Measurements from ENCODE around the gene STRN.
"Not testable (repeated sequence)": the region's sequence is repeated elsewhere in the genome, so short reads cannot be mapped to it uniquely, and the experiment has no call there.

Gene STRN

GRCh38 chr2:36966370-36967235, at the start of gene STRN:
STRN (minus strand) TSS chr2:36966536; CDS start chr2:36966463, 73 bp downstream.
- peak within 1 kb of the TSS; percentile 90 for H3K27ac Mint-ChIP-seq
- peak within 1 kb of the TSS; percentile 98 for H3K4me3 Mint-ChIP-seq
- no peaks in the 10 kb centered on the region for H3K27me3 Mint-ChIP-seq
- ATAC-seq: peak; percentile 98
- no peaks in the 10 kb centered on the region for H3K9me3 Mint-ChIP-seq
- H3K36me3 Mint-ChIP-seq: peaks cover 16% of the 10 kb centered on the region
- peaks cover 44% of the 10 kb centered on the region for H3K4me1 Mint-ChIP-seq

GRCh38 chr2:37013315-37013641, 46.9 kb upstream of the STRN start:
- Mint-ChIP-seq H3K36me3 (peaks cover 50% of the 10 kb centered on the region), H3K4me3 (no peak overlapping the region), H3K27me3 (no peaks in the 10 kb centered on the region), H3K27ac (peak overlapping the region; percentile 72), H3K9me3 (no peaks in the 10 kb centered on the region), H3K4me1 (peaks cover 27% of the 10 kb centered on the region)
- peak; percentile 56 for ATAC-seq

GRCh38 chr2:37011130-37011529, 44.8 kb upstream of the STRN start:
- peak; percentile 68 for ATAC-seq
- H3K9me3 Mint-ChIP-seq: no peaks in the 10 kb centered on the region
- H3K4me3 Mint-ChIP-seq: peak overlapping the region; percentile 34
- H3K27me3 Mint-ChIP-seq: no peaks in the 10 kb centered on the region
- H3K4me1 Mint-ChIP-seq: peaks cover 27% of the 10 kb centered on the region
- H3K27ac Mint-ChIP-seq: peak overlapping the region; percentile 32
- H3K36me3 Mint-ChIP-seq: peaks cover 41% of the 10 kb centered on the region

DNA sequence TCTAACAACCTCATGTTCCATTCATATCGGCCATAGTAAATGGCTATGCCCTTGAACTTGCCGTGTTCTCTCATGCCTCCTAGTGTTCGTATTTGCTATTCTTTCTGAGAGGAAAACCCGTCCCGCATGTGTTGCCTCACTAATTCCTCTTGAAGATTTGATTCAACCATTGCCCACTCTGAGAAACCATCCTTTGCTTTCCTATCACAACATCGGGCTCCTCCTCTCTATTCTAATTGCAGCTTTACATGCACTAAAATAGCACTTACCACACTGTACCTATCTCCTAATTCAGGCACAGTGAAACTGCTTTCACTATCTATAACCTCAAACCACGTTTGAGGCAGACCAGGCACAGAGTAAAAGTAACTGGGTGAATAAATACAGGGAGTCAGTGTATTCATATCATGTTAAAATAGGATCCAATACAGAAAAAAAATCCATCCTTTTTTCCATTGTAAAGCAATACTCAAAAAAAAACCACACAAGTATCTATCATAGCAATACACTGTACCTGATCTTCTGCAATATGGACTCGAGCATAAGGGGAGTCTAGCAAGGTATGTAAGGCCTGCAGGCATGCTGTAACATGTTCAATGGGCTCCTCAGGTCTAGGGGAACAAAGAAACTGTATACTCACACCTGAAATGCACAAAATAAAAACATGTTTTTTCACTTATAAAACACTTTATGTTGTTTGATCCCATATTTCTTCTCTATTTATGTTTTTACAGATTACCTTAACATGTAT, 39.0 kb upstream of the STRN start:
- H3K27me3 Mint-ChIP-seq: no peaks in the 10 kb centered on the region
- peak overlapping the region; percentile 82 for H3K27ac Mint-ChIP-seq
- no peaks in the 10 kb centered on the region for H3K9me3 Mint-ChIP-seq
- peaks cover 53% of the 10 kb centered on the region for H3K36me3 Mint-ChIP-seq
- peak overlapping the region; percentile 70 for H3K4me3 Mint-ChIP-seq
- ATAC-seq: peak; percentile 86
- peaks cover 23% of the 10 kb centered on the region for H3K4me1 Mint-ChIP-seq

GRCh38 chr2:37000988-37001556, 34.7 kb upstream of the STRN start:
- Mint-ChIP-seq H3K27me3 (no peaks in the 10 kb centered on the region), H3K4me1 (peaks cover 16% of the 10 kb centered on the region), H3K4me3 (no peak overlapping the region), H3K36me3 (peaks cover 51% of the 10 kb centered on the region), H3K9me3 (no peaks in the 10 kb centered on the region), H3K27ac (no peak overlapping the region)
- ATAC-seq: no peak

- peaks cover 12% of the 10 kb centered on the region for H3K4me1 Mint-ChIP-seq
- H3K27me3 Mint-ChIP-seq: no peaks in the 10 kb centered on the region
- no peaks in the 10 kb centered on the region for H3K9me3 Mint-ChIP-seq
- no peak overlapping the region for H3K4me3 Mint-ChIP-seq
- peaks cover 49% of the 10 kb centered on the region for H3K36me3 Mint-ChIP-seq
- ATAC-seq: no peak
- H3K27ac Mint-ChIP-seq: no peak overlapping the region
Observed at GRCh38 chr2:37000318-37000717, 34.0 kb upstream of the STRN start.

GRCh38 chr2:36999416-36999815, 33.1 kb upstream of the STRN start:
- ATAC-seq, H3K27me3 Mint-ChIP-seq, H3K27ac Mint-ChIP-seq, H3K4me1 Mint-ChIP-seq, H3K4me3 Mint-ChIP-seq, H3K9me3 Mint-ChIP-seq: not testable (repeated sequence)
- peaks cover 40% of the 10 kb centered on the region for H3K36me3 Mint-ChIP-seq

DNA sequence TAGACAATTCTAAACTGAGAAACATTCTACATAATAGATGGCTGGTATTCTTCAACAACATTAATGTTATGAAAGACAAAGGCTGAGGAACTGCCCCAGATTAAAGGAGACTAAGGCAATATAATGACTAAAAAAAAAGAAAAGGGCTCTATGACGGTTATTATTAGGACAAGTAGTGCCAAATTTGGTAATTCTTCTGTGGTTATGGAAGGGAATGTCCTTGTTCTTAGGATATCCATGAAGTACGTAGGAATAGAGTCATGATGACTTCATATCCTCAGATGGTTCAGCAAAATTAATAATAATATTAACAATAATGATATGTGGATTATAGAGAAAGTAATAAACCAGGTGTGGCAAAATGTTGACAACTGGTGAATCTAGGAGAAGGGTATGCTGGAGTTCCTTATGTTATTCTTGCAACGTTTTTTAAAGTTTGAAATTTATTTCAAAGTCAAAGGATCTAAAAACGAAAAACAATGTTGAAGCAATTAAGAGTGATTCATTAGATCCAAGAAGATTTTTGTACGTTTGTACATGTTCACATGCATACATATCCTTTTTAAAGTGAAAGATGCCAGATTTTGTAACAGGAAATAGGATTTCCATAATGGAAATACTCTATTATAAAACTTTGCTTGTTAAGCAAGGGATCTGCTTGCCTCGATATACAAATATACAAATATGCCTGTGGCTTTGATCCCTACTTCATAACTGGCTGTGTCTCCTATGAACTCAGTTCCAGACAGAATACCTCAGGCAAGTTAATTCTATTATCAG, 27.7 kb upstream of the STRN start:
- Mint-ChIP-seq H3K9me3 (no peaks in the 10 kb centered on the region), H3K27me3 (no peaks in the 10 kb centered on the region), H3K27ac (no peak overlapping the region), H3K36me3 (peaks cover 26% of the 10 kb centered on the region), H3K4me1 (no peaks in the 10 kb centered on the region), H3K4me3 (no peak overlapping the region)
- ATAC-seq: no peak

DNA sequence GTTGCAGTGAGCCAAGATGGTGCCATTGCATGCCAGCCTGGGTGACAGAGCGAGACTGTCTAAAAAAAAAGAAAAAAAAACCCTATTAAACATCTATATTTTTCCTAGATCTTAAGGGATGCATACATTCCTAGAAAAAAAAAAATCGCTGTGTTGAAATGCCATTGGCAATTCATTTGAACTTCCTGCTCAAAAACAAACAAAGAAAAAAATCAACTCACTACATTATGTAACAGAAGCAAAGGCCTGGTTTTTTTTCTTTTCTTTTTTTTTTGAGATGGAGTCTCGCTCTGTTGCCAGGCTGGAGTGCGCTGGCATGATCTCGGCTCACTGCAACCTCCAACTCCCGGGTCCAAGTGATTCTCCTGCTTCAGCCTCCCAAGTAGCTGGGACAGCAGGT, 21.7 kb upstream of the STRN start:
- H3K9me3 Mint-ChIP-seq: no peaks in the 10 kb centered on the region
- H3K36me3 Mint-ChIP-seq: peaks cover 24% of the 10 kb centered on the region
- H3K27ac Mint-ChIP-seq: no peak overlapping the region
- H3K27me3 Mint-ChIP-seq: no peaks in the 10 kb centered on the region
- ATAC-seq: no peak
- H3K4me3 Mint-ChIP-seq: no peak overlapping the region
- no peaks in the 10 kb centered on the region for H3K4me1 Mint-ChIP-seq

- H3K9me3 Mint-ChIP-seq: no peaks in the 10 kb centered on the region
- no peak for ATAC-seq
- no peak overlapping the region for H3K4me3 Mint-ChIP-seq
- H3K27ac Mint-ChIP-seq: no peak overlapping the region
- H3K27me3 Mint-ChIP-seq: no peaks in the 10 kb centered on the region
- H3K4me1 Mint-ChIP-seq: no peaks in the 10 kb centered on the region
- H3K36me3 Mint-ChIP-seq: peaks cover 47% of the 10 kb centered on the region
Observed at GRCh38 chr2:36982467-36982866, 16.1 kb upstream of the STRN start.

DNA sequence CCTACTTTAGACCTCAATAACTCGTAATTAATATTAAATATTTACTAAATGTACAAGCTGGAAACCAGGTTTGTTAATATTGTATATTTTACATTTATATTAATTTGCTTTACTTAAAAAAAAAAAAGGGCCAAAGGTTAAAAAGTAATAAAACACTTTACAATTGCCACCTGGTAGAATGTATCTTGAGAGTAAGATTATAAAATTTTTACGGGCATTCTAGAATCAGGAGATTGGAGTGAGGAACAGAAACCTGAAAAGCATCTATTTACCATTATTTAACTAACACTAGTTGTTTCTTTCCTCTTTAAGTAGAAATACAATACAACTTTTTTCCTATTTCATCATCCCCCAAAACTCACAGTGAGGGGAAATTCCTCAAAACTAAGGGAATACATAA, 15.6 kb upstream of the STRN start:
- Mint-ChIP-seq H3K4me3 (no peak overlapping the region), H3K36me3 (peaks cover 47% of the 10 kb centered on the region), H3K27ac (no peak overlapping the region), H3K4me1 (no peaks in the 10 kb centered on the region), H3K27me3 (no peaks in the 10 kb centered on the region), H3K9me3 (no peaks in the 10 kb centered on the region)
- ATAC-seq: no peak

- not testable (repeated sequence) for H3K9me3 Mint-ChIP-seq, ATAC-seq, H3K27ac Mint-ChIP-seq, H3K4me3 Mint-ChIP-seq, H3K4me1 Mint-ChIP-seq, H3K27me3 Mint-ChIP-seq
- peaks cover 34% of the 10 kb centered on the region for H3K36me3 Mint-ChIP-seq
Observed at GRCh38 chr2:36979007-36979406, 12.7 kb upstream of the STRN start.

DNA sequence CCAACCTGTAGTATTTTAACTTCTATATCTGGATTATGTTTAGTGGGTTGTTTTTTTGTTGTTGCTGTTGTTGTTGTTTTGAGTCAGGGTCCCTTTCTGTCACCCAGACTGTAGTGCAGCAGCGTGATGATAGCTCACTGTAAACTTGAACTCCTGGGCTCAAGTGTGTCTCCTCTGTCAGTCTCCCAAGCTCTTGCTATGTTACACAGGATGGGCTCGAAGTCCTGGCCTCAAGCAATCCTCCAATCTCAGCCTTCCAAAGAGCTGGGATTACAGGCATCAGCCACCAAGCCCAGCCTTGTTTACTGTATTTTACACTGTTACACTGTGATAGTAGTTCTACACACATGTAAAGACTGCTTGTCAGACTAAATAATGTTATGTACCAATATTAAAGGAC, 9.7 kb upstream of the STRN start:
- no peak overlapping the region for H3K4me3 Mint-ChIP-seq
- H3K9me3 Mint-ChIP-seq: no peaks in the 10 kb centered on the region
- H3K4me1 Mint-ChIP-seq: no peaks in the 10 kb centered on the region
- peaks cover 33% of the 10 kb centered on the region for H3K36me3 Mint-ChIP-seq
- no peaks in the 10 kb centered on the region for H3K27me3 Mint-ChIP-seq
- ATAC-seq: no peak
- H3K27ac Mint-ChIP-seq: no peak overlapping the region

GRCh38 chr2:36975306-36975705, 9.0 kb upstream of the STRN start:
- ATAC-seq: no peak
- peaks cover 25% of the 10 kb centered on the region for H3K36me3 Mint-ChIP-seq
- no peak overlapping the region for H3K27ac Mint-ChIP-seq
- no peak overlapping the region for H3K4me3 Mint-ChIP-seq
- H3K4me1 Mint-ChIP-seq: no peaks in the 10 kb centered on the region
- no peaks in the 10 kb centered on the region for H3K27me3 Mint-ChIP-seq
- no peaks in the 10 kb centered on the region for H3K9me3 Mint-ChIP-seq

GRCh38 chr2:36973320-36973719, 7.0 kb upstream of the STRN start:
- H3K9me3 Mint-ChIP-seq: no peaks in the 10 kb centered on the region
- peaks cover 7% of the 10 kb centered on the region for H3K36me3 Mint-ChIP-seq
- ATAC-seq: no peak
- no peak overlapping the region for H3K4me3 Mint-ChIP-seq
- no peaks in the 10 kb centered on the region for H3K27me3 Mint-ChIP-seq
- H3K4me1 Mint-ChIP-seq: no peaks in the 10 kb centered on the region
- no peak overlapping the region for H3K27ac Mint-ChIP-seq

Measured in stimulated activated memory B cell treated with anti-CD40 and anti-IgM and Interleukin-4, amounts not matched to agents 10 μg/mL and 1 μg/mL and 100 μg/mL, for 72 hours (primary cell).